Measurements from ENCODE around the gene VILL. TPM values are rescaled to one million over a fixed set of nuclear protein-coding genes. Genes with fewer than 3 reads are reported as not detected.

VILL gene
- polyA plus RNA-seq, 3 donors, result 13.6 to 16.5 (median 14.1) TPM

DNA sequence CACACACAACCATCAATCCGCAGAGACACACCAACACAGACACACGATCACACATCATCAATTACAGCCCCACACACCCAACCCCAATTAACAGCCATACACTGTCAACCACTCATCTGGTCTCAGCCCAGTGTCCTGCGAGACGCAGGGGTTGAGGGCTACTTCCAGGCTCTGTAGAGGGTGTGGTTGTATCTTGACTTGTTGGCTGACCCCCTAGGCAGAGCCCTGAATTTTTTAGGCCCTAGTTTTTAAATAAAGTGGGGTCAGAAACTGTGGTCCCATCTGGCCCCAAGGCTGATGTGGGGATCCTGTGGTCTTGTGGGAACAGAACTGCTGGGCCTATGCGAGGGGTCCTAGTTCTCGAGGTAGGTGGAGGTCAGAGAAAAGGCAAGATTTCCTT lies 9.2 kb downstream of the VILL start:
- DNase-seq, result no peak

DNA sequence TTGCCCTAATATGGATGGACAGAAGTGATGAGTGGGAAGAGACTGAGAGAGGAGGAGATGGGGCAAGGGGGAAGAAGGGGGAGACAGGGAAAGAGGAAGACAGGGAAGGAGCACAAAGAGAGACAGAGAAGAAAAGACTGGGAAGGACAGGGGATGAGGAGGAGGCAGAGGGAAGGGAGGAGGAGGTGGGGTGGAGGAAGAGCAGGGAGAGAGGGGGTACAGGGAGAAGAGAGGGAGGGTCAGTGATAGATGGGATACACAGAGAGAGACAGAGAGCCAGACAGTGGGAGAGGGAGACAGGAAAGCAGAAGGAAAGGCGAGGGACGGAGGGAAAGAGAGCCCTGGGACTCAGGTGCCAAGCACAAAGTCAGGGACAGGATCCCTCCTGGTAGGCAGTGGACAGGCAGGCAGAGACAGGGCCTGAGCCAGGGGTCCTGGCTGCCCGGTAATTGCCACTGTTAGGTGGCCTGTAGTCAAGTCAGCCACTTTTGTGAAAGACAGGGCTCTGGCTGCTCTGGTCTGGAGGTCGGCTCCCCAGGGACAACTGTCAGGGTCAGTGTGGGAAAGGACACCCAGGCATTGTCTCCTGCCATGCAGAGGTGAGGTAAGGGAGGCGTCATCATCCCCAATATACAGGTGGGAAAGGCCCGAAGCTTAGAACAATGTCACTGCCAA lies 9.8 kb downstream of the VILL start:
- DNase-seq, result no peak

DNA sequence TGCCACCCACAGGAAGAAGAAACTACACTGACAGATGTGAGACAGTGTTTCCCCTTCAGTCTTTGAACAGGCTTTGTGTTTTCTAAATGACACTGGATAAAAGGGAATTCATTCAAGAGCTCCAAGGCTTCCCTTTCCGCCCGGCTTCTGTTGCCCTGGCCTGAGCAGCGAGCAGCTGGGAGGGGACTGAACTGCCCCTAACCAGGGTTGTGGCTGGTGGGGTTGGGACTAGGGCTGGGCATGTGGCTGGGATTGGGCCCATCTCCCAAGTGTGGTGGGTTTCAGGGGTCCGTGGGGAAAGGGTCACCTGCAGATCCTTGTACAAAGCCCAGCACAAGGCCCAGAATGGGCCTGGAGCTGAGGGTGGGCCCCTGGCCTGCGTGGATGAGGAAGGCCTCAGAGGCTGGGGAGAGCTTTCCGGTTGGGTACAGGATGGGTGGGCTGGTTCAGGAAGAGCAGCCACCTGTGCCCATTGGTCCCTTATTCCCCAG lies 10.4 kb downstream of the VILL start:
- DNase-seq, result no peak

DNA sequence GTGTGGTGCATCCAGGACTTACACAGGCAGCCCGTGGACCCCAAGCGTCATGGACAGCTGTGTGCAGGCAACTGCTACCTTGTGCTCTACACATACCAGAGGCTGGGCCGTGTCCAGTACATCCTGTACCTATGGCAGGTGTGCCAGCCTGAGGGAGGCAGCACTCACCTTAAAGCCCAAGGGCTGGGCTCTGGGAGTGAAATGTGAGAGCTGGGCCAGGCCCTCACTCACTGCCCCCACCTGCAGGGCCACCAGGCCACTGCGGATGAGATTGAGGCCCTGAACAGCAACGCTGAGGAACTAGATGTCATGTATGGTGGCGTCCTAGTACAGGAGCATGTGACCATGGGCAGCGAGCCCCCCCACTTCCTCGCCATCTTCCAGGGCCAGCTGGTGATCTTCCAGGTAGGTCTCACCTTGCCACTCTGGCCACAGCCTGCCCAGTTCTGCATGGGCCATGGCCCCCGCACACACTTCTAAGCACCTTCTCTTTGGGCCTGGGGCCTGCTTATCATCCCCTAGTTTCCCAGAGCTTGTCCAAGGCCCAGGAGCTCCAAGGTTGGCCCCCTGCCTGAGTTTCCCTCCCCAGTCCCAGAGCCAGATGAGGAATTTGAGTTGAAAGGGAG lies 11.0 kb downstream of the VILL start:
- no peak for DNase-seq

DNA sequence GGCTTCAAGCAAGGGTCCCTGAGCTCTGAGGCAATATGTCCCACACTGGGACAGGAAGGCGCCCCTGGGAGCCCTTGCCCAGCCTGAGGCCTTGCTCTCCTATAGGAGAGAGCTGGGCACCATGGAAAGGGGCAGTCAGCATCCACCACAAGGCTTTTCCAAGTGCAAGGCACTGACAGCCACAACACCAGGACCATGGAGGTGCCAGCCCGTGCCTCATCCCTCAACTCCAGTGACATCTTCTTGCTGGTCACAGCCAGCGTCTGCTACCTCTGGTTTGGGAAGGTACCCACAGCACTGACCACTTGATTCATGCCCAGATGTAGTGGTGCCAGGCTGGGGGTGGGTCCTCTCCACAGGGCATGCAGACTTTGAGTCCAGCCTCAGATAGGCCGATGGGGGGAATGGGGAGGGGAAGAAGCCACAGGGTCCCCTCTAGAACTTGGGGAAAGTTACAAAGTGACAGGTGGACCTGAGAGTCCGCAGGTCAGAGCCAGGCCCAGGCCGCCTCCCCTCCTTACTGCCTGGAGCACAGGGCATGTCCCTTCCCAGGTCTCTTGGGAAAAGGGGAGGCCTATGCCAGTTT lies 11.8 kb downstream of the VILL start:
- no peak for DNase-seq

DNA sequence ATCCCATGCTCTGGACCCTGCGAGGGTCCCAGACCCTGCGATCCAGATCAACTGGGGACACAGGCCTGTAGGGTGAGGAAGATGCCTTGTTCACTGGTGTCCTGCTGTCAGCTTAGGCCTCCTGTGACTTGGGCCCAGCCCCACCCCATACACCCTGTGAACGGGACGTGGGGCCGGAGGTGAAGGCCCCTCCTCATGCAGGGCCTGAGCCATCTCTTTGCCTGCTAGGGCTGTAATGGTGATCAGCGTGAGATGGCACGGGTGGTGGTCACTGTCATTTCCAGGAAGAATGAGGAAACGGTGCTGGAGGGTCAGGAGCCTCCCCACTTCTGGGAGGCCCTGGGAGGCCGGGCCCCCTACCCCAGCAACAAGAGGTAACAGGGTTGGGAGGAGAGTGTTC lies 12.4 kb downstream of the VILL start:
- DNase-seq, result no peak

DNA sequence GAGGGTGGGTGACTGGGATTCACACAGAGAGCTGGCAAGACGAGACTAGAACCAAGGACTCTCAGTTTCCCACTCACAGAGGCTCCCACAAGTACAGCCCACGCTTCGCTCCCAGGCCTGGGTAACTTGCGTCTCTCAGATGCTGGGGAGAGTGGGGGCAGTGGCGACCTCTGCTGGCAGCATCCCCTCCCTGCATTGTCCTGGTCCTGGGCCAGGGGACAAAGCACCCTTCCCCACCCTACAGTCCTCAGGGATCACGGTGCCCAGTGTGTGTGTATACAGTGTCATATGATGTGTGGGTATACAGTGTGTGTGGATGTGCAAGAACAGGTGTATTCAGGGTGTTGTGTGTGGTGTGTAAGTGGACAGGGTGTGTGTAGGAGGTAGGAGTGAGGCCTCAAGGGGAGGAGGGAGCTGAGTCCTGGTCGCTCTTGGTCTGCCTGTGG lies 12.8 kb downstream of the VILL start:
- DNase-seq, result peak; percentile 44

DNA sequence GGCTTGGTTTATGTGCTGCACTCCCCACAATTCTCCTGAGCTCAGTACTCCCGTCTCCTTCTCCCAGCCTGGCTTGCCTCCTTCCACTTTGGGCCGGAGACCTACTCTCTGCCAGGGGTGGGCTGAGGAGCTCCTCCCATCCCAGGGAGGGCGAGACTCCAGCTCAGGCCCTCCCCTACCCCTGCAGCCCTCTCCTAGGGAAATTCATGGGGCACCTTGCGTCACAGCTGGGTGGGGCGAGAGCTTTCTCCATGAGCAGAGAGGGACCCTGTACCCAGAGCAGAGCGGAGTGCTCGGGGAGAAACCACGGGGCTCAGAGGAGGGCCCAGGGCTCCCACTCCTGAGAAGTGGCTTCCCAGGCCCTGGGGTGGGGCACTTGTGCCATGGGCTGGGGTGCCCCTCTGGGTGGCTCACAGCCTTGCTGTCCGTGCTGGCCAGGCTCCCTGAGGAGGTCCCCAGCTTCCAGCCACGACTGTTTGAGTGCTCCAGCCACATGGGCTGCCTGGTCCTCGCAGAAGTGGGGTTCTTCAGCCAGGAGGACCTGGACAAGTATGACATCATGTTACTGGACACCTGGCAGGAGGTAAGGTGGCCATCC lies 13.3 kb downstream of the VILL start:
- no peak for DNase-seq

DNA sequence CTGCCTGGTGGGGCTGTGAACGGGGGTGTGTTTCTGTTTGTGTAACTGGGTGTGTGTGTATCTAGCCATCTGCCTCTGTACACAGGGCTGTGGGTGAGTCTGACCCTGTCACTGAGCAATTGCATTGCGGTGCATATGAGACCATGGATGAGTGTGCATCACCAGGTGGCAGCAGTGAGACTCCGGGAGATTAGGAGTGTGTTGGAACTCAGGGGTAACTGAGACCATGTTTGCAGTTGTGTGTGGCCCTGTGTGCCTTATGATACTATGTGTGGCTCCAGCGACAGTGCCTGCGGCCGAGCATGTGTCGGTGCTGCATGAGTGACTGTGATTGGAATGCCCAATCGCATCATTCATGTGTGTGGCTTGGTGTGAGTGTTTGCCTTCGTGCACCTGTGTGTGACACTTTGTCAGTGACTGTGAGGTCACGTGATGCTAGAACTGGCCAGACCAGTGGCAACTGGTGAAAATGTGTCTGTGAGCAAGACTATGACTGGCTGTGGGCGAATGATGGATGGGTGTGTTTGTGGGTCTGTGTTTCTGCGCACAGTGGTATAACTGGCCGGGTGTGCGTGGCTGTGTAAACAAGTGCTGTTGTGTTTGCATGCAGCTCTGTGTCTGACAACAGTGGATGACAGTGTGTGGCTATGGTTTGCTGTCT lies 14.0 kb downstream of the VILL start:
- DNase-seq, result peak; percentile 52

DNA sequence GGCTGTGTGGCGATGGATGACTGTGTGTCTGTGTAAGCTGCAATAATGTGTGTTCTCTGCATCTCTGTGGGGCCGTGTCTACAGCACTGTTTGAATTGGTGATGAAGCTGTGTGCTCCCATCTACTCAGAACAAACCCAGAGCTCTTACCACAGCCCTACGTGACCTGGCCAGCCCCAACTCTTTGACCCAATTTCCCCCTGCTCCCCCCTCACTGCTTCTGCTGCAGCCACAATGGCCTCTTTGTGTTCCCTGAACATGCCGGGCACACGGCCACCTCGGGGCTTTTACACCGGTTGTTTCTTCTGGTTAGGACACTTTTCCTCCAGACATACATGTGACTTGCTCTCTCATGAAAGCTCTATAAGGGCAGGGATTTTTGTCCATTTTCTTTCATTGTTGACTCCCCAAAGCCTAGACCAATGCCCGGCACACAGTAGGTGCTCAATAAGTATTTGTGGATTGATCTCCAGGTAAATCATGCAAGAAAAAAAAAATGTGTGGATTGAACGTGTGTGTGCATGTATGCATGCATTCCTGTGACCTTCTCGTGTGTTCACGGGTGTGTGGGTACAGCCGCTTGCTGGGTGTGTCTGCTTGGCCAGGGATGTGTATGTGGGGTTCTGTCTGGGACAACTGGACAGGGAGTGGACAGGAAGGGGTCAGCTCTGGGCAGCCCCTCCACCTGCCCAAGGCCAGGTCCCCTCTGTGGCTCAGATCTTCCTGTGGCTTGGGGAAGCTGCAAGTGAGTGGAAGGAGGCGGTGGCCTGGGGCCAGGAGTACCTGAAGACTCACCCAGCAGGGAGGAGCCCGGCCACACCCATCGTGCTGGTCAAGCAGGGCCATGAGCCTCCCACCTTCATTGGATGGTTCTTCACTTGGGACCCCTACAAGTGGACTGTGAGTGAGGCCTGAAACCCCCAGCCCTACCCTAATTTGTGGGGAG lies 14.8 kb downstream of the VILL start:
- DNase-seq, result no peak

DNA sequence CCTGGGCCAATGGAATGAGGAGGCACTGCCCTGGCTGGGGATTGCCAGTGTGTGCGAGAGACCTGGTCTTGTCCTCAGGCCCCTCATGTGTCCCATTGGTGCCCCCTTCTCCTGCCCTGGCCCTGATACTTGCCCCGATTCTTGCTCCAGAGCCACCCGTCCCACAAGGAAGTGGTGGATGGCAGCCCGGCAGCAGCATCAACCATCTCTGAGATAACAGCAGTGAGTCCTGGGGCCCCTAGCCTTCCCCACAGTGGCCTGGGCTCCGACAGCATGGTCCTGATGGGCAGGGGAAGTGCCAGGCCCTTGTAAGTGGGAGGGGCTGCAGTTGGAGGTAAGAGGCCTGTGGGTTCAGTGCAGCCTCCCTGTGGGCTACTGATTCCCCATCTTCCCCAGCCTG lies 15.4 kb downstream of the VILL start:
- no peak for DNase-seq

DNA sequence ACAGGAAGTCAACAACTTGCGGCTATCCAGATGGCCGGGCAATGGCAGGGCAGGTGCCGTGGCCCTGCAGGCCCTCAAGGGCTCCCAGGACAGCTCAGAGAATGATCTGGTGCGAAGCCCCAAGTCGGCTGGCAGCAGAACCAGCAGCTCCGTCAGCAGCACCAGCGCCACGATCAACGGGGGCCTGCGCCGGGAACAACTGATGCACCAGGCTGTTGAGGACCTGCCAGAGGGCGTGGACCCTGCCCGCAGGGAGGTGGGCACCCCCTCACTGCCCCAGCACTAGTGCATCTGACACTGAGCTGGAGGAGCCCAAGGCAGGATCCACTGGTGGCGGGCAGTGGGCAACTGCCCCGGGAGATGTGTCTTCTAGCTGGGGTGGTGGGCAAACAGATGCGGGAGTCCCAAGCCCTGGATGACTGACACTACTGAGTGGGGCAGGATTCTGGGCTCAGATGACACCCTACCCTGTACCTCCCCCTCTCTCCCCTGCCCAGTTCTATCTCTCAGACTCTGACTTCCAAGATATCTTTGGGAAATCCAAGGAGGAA lies 15.9 kb downstream of the VILL start:
- DNase-seq, result no peak

DNA sequence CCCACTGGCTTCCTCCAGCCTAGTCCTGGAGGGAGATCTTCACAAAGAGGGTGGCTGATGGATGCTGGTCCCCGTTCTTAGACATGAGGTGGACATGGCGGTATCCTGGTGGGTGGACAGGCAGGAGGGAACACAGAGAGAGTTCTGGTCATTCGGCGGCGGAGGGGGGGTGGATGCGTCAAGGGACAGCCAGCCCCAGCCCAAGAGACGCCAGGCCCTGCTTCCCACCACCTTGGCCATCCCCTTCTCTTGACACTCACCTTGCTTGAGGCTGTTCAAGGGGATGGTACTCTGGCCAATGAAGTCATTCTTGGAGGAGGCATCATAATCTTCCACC lies 17.1 kb downstream of the VILL start:
- DNase-seq, result no peak

DNA sequence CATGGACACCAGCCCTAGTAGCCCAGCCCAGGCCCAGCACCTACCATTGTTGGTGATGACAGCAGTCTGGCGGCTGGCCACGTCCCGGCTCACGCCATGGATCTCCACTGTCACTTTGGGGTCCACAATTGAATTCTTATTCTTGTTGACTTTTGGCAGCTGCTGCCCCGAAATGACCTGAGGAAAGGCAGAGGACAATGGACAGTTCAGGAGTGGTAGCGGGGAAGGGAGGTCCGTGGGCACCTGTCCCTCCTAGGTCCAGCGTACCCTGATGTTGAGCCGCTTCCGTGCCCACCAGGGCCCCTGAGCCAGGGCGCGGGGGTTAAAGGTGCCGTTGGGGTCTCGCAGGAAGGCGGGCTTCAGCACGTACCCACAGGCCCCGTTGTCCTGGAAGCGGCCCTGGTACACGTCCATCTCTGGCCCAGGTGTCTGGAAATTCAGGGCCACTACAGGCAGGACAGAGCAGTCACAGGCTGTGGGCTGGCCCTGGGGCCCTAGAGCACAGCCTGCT lies 17.7 kb downstream of the VILL start:
- no peak for DNase-seq

DNA sequence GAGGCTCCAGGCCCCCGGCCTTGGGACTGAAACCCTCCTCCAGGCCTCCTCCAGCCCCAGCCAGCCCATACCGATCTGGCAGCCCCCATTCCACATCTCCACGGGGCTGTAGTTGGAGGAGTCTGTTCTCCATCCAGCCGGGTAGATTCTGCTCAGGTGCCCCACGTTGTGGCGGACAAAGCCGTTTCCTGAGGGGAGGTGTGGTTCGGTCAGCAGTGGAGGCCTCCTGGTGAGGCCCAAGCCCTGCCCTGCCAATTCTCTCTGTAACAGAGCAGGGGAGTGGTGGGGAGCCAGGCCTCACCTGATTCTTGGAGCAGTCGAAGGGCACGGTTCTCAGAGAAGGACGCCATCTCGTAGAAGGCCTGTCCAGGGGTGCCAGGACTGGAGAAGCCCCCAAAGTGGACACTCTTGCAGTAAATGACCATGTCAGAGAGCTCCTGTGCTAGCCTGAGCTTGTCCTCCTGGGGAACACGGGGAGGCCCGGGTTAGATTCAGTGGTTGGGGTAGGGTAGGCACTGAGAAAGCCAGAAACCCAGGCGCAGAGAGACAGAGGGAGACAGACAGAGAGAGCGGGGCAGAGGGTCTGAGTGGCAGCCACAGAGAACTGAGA lies 18.5 kb downstream of the VILL start:
- no peak for DNase-seq

DNA sequence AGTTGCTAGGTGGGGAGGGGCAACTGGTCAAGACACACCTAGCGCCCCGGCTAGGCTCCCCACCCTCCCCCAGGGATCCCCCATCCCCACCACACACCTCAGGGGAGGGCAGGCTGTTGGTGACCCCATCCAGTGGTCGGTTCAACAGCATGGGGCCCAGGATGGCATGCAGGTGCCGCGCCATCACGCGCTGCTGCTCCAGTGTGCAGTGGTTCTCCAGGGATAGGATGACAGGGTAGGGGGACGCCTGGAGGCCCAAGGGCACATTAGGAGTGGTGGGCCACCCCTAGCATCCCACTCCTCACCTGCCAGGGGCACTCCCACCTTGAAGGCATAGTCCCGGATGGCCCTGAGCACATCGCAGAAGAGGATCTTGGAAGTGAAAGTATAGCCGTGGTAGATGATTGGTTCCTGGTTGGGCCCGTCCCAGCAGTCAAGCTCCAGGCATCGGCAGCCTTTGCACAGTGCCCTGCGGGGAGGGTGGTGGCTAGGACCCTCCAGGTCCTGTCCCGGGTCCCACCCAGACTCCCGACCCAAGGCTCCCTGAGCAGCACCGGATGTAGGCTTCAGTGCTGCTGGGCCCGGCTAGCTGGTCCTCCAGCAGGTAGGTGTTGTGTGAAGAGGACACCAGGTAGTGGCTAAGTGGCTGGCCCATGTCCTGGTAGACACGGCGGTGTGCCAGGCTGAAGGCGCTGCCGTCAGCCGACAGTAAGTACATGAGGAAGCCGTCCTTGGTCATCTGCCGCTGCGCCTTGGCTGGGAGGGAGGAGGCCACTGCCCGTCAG lies 19.4 kb downstream of the VILL start:
- DNase-seq, result no peak

DNA sequence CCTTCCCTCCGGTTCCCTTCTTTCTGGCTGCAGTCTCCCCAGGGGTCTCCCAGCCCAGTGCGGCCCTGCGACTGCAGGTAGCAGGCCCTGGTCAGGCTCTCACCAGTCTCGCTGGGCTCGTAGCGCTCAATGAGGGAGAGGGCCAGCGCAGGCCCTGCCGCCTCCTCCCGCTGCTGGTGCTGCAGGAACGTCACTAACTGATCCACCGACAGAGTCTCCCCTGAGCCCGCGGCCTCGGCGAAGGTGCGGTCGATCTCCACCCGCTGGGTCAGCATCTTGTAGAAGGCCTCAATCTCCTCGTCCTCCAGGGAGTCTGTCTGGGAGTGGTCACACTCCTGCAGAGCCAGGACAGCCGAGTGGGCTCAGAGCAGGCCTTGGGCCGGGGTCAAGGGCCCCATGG lies 20.5 kb downstream of the VILL start:
- DNase-seq, result no peak

DNA sequence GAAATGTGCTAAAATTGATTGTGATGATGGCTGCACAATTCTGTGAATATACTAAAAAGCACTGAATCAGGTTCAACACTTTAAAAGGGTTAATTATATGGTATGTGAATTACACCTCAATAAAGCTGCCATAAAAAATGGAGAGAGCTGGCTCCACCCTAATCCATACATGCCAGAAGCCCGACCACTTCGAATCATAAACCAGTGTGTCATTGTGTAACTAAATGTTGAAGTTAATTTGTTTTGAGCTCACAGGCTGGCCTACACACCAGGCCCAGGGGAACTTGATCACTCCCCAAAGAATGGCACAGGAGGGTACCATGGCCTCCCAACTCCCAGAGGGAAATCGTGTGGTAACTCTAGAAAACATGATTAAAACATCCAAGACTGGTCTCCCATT lies 24.9 kb downstream of the VILL start:
- no peak for DNase-seq

DNA sequence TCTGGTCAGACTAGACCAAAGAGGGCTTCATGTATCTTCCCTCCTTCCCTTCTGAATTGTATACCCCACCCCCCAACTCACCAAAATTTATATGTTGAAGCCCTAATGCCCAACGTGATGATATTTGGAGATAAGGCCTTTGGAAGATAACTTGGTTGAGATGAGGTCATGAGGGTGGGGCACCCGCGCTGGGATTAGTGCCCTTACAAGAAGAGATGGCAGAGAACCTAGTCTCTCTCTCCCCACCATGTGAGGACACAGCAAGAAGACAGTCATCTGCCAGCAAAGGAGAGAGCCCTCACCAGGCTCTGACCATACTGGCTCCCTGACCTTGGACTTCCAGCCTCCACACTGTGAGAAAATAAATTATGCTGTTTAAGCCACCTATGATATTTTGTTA lies 25.4 kb downstream of the VILL start:
- DNase-seq, result no peak

DNA sequence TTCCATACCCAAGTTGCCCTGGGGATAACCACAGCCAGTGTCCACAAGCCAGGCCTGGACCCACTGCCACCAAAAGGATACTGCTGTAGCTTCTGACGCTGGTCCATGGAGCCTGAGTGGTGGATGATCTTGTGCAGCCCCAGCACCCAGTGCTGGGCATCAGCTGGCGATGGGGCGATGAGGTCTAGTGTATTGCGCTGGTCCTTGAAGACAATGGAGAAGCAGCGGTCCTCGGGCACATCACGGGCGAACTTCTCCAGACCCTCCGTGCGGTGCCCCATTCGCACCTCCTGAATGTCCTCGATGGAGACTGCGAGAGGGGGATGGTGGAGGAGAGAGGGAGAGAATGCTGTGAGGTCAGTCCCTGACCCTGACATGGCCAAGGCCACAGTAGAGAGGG lies 25.8 kb downstream of the VILL start:
- DNase-seq, result no peak

Data from renal pelvis (tissue), 4 donors.